ENCODE results near the gene SPAG7. TPM values are rescaled to one million over a fixed set of nuclear protein-coding genes. Genes with fewer than 3 reads are reported as not detected.
A peak's percentile ranks its signal among the peaks of the same experiment; 100 is the strongest.

The SPAG7 gene
- total RNA-seq, 2 experiments from 2014 or later: 60.6 to 65.8 TPM

- H3K36me3 Mint-ChIP-seq: peaks cover 38% of the 10 kb centered on the region
- no peak overlapping the region for H3K27ac Mint-ChIP-seq
- DNase-seq: no peak
- ChIA-PET CTCF (interaction anchor here (1.2 kb wide), 1 partner anchor 33 kb away, joined by 3 read pairs; no protein-coding TSS in a partner anchor), POLR2A (no interaction called here)
- intact Hi-C loops (cut with micrococcal nuclease): no loop called here
- H3K9me3 Mint-ChIP-seq: no peaks in the 10 kb centered on the region
- H3K4me1 Mint-ChIP-seq (ENCODE audit: low read depth): peaks cover 22% of the 10 kb centered on the region
- H3K4me3 Mint-ChIP-seq: no peak overlapping the region
- no peaks in the 10 kb centered on the region for H3K27me3 Mint-ChIP-seq
These were observed 5.9 kb upstream of the SPAG7 start for GRCh38 chr17:4973256-4974114.

- Mint-ChIP-seq H3K4me1 (ENCODE audit: low read depth) (peaks cover 22% of the 10 kb centered on the region), H3K27ac (no peak overlapping the region), H3K4me3 (no peak overlapping the region), H3K36me3 (peaks cover 38% of the 10 kb centered on the region), H3K27me3 (no peaks in the 10 kb centered on the region), H3K9me3 (no peaks in the 10 kb centered on the region)
- CTCF ChIA-PET: interaction anchor here (1.2 kb wide), 1 partner anchor 34 kb away, joined by 3 read pairs; no protein-coding TSS in a partner anchor
- intact Hi-C loops (cut with micrococcal nuclease): no loop called here
- POLR2A ChIA-PET: no interaction called here
- no peak for DNase-seq
These were observed 5.1 kb upstream of the SPAG7 start for GRCh38 chr17:4972752-4973151.

- intact Hi-C loops (cut with micrococcal nuclease): no loop called here
- Mint-ChIP-seq H3K36me3 (peaks cover 34% of the 10 kb centered on the region), H3K4me1 (ENCODE audit: low read depth) (peaks cover 22% of the 10 kb centered on the region), H3K27me3 (no peaks in the 10 kb centered on the region), H3K9me3 (no peaks in the 10 kb centered on the region), H3K27ac (no peak overlapping the region), H3K4me3 (no peak overlapping the region)
- ChIA-PET POLR2A (no interaction called here), CTCF (no interaction called here)
- no peak for DNase-seq
These were observed 4.7 kb upstream of the SPAG7 start for GRCh38 chr17:4972322-4972721.

- CTCF ChIA-PET: interaction anchor here (0.9 to 2.9 kb wide), 2 partner anchors 8 to 11 kb away, joined by 3 to 21 read pairs; no protein-coding TSS in a partner anchor
- peaks cover 31% of the 10 kb centered on the region for H3K36me3 Mint-ChIP-seq
These were observed 4.2 kb upstream of the SPAG7 start for GRCh38 chr17:4971826-4972225.

GRCh38 chr17:4970273-4970672 is 2.7 kb upstream of the SPAG7 start:
- no peak overlapping the region for H3K4me3 Mint-ChIP-seq
- CTCF ChIA-PET: interaction anchor here (0.7 to 3.1 kb wide), 8 partner anchors 8 to 180 kb away, joined by 3 to 21 read pairs (median 4); partner anchors contain the start of gene CAMTA2
- intact Hi-C loops (cut with micrococcal nuclease): no loop called here
- peaks cover 34% of the 10 kb centered on the region for H3K36me3 Mint-ChIP-seq
- POLR2A ChIA-PET: interaction anchor here (1.0 to 10.7 kb wide), 7 partner anchors 10 to 109 kb away, joined by 3 to 346 read pairs (median 9); partner anchors contain the start of genes CAMTA2, ENO3, INCA1 and KIF1C
- H3K4me1 Mint-ChIP-seq (ENCODE audit: low read depth): peaks cover 33% of the 10 kb centered on the region
- no peaks in the 10 kb centered on the region for H3K27me3 Mint-ChIP-seq
- no peak overlapping the region for H3K27ac Mint-ChIP-seq
- DNase-seq: no peak
- peaks cover 3% of the 10 kb centered on the region for H3K9me3 Mint-ChIP-seq

More at GRCh38 chr17:4971826-4972225, 4.2 kb upstream of the SPAG7 start:
- Mint-ChIP-seq H3K4me1 (ENCODE audit: low read depth) (peaks cover 22% of the 10 kb centered on the region), H3K27ac (no peak overlapping the region), H3K4me3 (no peak overlapping the region), H3K9me3 (no peaks in the 10 kb centered on the region), H3K27me3 (no peaks in the 10 kb centered on the region)
- DNase-seq: no peak
- intact Hi-C loops (cut with micrococcal nuclease): no loop called here
- POLR2A ChIA-PET: interaction anchor here (10.7 kb wide), 1 partner anchor 24 kb away, joined by 346 read pairs; the partner anchor contains the start of genes ENO3, PFN1, RNF167 and SLC25A11

- DNase-seq: peak; percentile 73
- no peak overlapping the region for H3K4me3 Mint-ChIP-seq
- no peak overlapping the region for H3K27ac Mint-ChIP-seq
- CTCF ChIA-PET: interaction anchor here (0.7 to 3.1 kb wide), 9 partner anchors 9 to 179 kb away, joined by 3 to 21 read pairs (median 4); partner anchors contain the start of gene CAMTA2
- H3K9me3 Mint-ChIP-seq: peaks cover 3% of the 10 kb centered on the region
- H3K4me1 Mint-ChIP-seq (ENCODE audit: low read depth): peaks cover 37% of the 10 kb centered on the region
- peaks cover 37% of the 10 kb centered on the region for H3K36me3 Mint-ChIP-seq
- H3K27me3 Mint-ChIP-seq: no peaks in the 10 kb centered on the region
- POLR2A ChIA-PET: interaction anchor here (0.7 to 10.7 kb wide), 10 partner anchors 11 to 180 kb away, joined by 3 to 346 read pairs (median 4); partner anchors contain the start of genes C17orf107, CAMTA2, CHRNE and ENO3
- intact Hi-C loops (cut with micrococcal nuclease): loop anchor here (1.0 to 5.0 kb wide), 4 partner anchors 18 to 63 kb away; partner anchors contain the start of genes CAMTA2, INCA1 and KIF1C
These were observed 2.0 kb upstream of the SPAG7 start for GRCh38 chr17:4969551-4970173.

GRCh38 chr17:4969047-4969550 is 1.5 kb upstream of the SPAG7 start:
- H3K9me3 Mint-ChIP-seq: peaks cover 3% of the 10 kb centered on the region
- CTCF ChIA-PET: interaction anchor here (0.9 to 3.1 kb wide), 7 partner anchors 11 to 93 kb away, joined by 3 to 21 read pairs (median 4); partner anchors contain the start of gene CAMTA2
- H3K4me3 Mint-ChIP-seq: no peak overlapping the region
- POLR2A ChIA-PET: interaction anchor here (0.7 to 10.7 kb wide), 11 partner anchors 11 to 179 kb away, joined by 3 to 346 read pairs (median 4); partner anchors contain the start of genes C17orf107, CAMTA2, CHRNE and ENO3
- H3K27me3 Mint-ChIP-seq: no peaks in the 10 kb centered on the region
- DNase-seq: no peak
- H3K4me1 Mint-ChIP-seq (ENCODE audit: low read depth): peaks cover 37% of the 10 kb centered on the region
- intact Hi-C loops (cut with micrococcal nuclease): loop anchor here (1.0 to 5.0 kb wide), 4 partner anchors 18 to 63 kb away; partner anchors contain the start of genes CAMTA2, INCA1 and KIF1C
- no peak overlapping the region for H3K27ac Mint-ChIP-seq
- H3K36me3 Mint-ChIP-seq: peaks cover 34% of the 10 kb centered on the region

GRCh38 chr17:4968486-4969046 is 949 bp upstream of the SPAG7 start:
- Mint-ChIP-seq H3K27ac (no peak overlapping the region), H3K4me3 (no peak overlapping the region), H3K9me3 (peaks cover 3% of the 10 kb centered on the region), H3K4me1 (ENCODE audit: low read depth) (peaks cover 37% of the 10 kb centered on the region), H3K27me3 (no peaks in the 10 kb centered on the region), H3K36me3 (peaks cover 32% of the 10 kb centered on the region)
- DNase-seq: peak; percentile 58
- CTCF ChIA-PET: interaction anchor here (0.6 to 3.1 kb wide), 8 partner anchors 12 to 94 kb away, joined by 3 to 21 read pairs (median 4); partner anchors contain the start of gene CAMTA2
- intact Hi-C loops (cut with micrococcal nuclease): loop anchor here (1.0 to 5.0 kb wide), 4 partner anchors 19 to 64 kb away; partner anchors contain the start of genes CAMTA2, INCA1 and KIF1C
- POLR2A ChIA-PET: interaction anchor here (0.7 to 10.7 kb wide), 8 partner anchors 12 to 110 kb away, joined by 3 to 346 read pairs (median 4); partner anchors contain the start of genes C17orf107, CAMTA2, CHRNE and ENO3

- CTCF ChIA-PET: interaction anchor here (0.6 to 2.9 kb wide), 13 partner anchors 14 to 401 kb away, joined by 3 to 12 read pairs (median 4); partner anchors contain the start of genes ENO3, RNF167, SLC25A11 and ZFP3
- peaks cover 29% of the 10 kb centered on the region for H3K36me3 Mint-ChIP-seq
- H3K4me1 Mint-ChIP-seq (ENCODE audit: low read depth): peaks cover 37% of the 10 kb centered on the region
- H3K4me3 Mint-ChIP-seq: no peak overlapping the region
- peaks cover 3% of the 10 kb centered on the region for H3K9me3 Mint-ChIP-seq
- POLR2A ChIA-PET: interaction anchor here (0.5 to 10.7 kb wide), 8 partner anchors 19 to 264 kb away, joined by 3 to 346 read pairs (median 4); partner anchors contain the start of genes CAMTA2, ENO3, INCA1 and KIF1C
- intact Hi-C loops (cut with micrococcal nuclease): loop anchor here (1.0 to 5.0 kb wide), 3 partner anchors 19 to 65 kb away; partner anchors contain the start of genes PFN1, RNF167 and SLC25A11
- peak; percentile 97 for DNase-seq
- H3K27ac Mint-ChIP-seq: no peak overlapping the region
- H3K27me3 Mint-ChIP-seq: no peaks in the 10 kb centered on the region
These were observed 626 bp downstream of the SPAG7 start for GRCh38 chr17:4966844-4967538.

GRCh38 chr17:4965311-4965986 is 2.2 kb downstream of the SPAG7 start:
- intact Hi-C loops (cut with micrococcal nuclease): loop anchor here (5.0 kb wide), 1 partner anchor 67 kb away; no protein-coding TSS in a partner anchor
- Mint-ChIP-seq H3K9me3 (peaks cover 3% of the 10 kb centered on the region), H3K36me3 (peaks cover 26% of the 10 kb centered on the region)

More at GRCh38 chr17:4965311-4965986, 2.2 kb downstream of the SPAG7 start:
- peaks cover 29% of the 10 kb centered on the region for H3K4me1 Mint-ChIP-seq (ENCODE audit: low read depth)
- no peaks in the 10 kb centered on the region for H3K27me3 Mint-ChIP-seq
- H3K4me3 Mint-ChIP-seq: peak overlapping the region; percentile 32
- ChIA-PET CTCF (interaction anchor here (0.9 to 2.9 kb wide), 5 partner anchors 15 to 25 kb away, joined by 3 to 10 read pairs (median 4); partner anchors contain the start of genes RNF167 and SLC25A11), POLR2A (interaction anchor here (0.6 to 10.7 kb wide), 3 partner anchors 15 to 21 kb away, joined by 3 to 346 read pairs (median 32); partner anchors contain the start of genes CAMTA2, ENO3, PFN1 and RNF167)
- no peak for DNase-seq
- peak overlapping the region; percentile 29 for H3K27ac Mint-ChIP-seq
